ENCODE measurements around the gene VPS25.

VPS25 gene

GRCh38 chr17:42759982-42760651, 13.1 kb upstream of the VPS25 start:
- no peak overlapping the region for H3K4me3 ChIP-seq (ENCODE audit: low read length)

GRCh38 chr17:42760652-42761581, 12.3 kb upstream of the VPS25 start, which contains the start of gene RAMP2:
Gene RAMP2, plus strand, starts transcription at chr17:42761227. Its CDS starts 35 bp downstream, at chr17:42761262.
- no peaks in the 10 kb centered on the region for H3F3A ChIP-seq (ENCODE audit: control insufficient read depth, insufficient read depth)
- TF ChIP-seq EZH2phosphoT487 (IDR thresholded peaks at IDR 0.05; ENCODE audit: borderline replicate concordance, low read length) = no peak
- no peak for TF ChIP-seq CTCF (IDR thresholded peaks at IDR 0.05; ENCODE audit: low read depth, low read length, poor library complexity, severe bottlenecking)
- H3K9me3 ChIP-seq (ENCODE audit: control insufficient read depth, insufficient read depth, low read length) = no peaks in the 10 kb centered on the region
- H3K27me3 ChIP-seq (ENCODE audit: control insufficient read depth, low read length) = peaks cover 35% of the 10 kb centered on the region
- no peak within 1 kb of the TSS for H3K27ac ChIP-seq (ENCODE audit: low read depth, low read length)
- H3K9me2 ChIP-seq (replicated peaks; ENCODE audit: control insufficient read depth, low read length) = no peaks in the 10 kb centered on the region
- H3K4me2 ChIP-seq (ENCODE audit: low read length) = no peak within 1 kb of the TSS
- H4K20me1 ChIP-seq (ENCODE audit: control insufficient read depth, insufficient read depth, low read depth, low read length) = no peaks in the 10 kb centered on the region
- H3K79me2 ChIP-seq (ENCODE audit: control insufficient read depth, low read length) = no peaks in the 10 kb centered on the region
- H3K36me3 ChIP-seq (ENCODE audit: control insufficient read depth, low read length) = no peaks in the 10 kb centered on the region
- H3K4me1 ChIP-seq (ENCODE audit: control insufficient read depth, low read length) = peaks cover 19% of the 10 kb centered on the region
- no peak within 1 kb of the TSS for H3K4me3 ChIP-seq (ENCODE audit: low read length)

More at GRCh38 chr17:42759982-42760651, 13.1 kb upstream of the VPS25 start:
- Histone ChIP-seq H3K9me2 (replicated peaks; ENCODE audit: control insufficient read depth, low read length) (no peaks in the 10 kb centered on the region), H4K20me1 (ENCODE audit: control insufficient read depth, insufficient read depth, low read depth, low read length) (no peaks in the 10 kb centered on the region), H3K36me3 (ENCODE audit: control insufficient read depth, low read length) (no peaks in the 10 kb centered on the region), H3F3A (ENCODE audit: control insufficient read depth, insufficient read depth) (no peaks in the 10 kb centered on the region), H3K9me3 (ENCODE audit: control insufficient read depth, insufficient read depth, low read length) (no peaks in the 10 kb centered on the region), H3K27ac (ENCODE audit: low read depth, low read length) (no peak overlapping the region), H3K27me3 (ENCODE audit: control insufficient read depth, low read length) (peaks cover 38% of the 10 kb centered on the region), H3K4me2 (ENCODE audit: low read length) (no peak overlapping the region), H3K4me1 (ENCODE audit: control insufficient read depth, low read length) (peaks cover 19% of the 10 kb centered on the region), H3K79me2 (ENCODE audit: control insufficient read depth, low read length) (no peaks in the 10 kb centered on the region)
- TF ChIP-seq CTCF (IDR thresholded peaks at IDR 0.05; ENCODE audit: low read depth, low read length, poor library complexity, severe bottlenecking) (no peak), EZH2phosphoT487 (IDR thresholded peaks at IDR 0.05; ENCODE audit: borderline replicate concordance, low read length) (no peak)

GRCh38 chr17:42761638-42762037, 11.6 kb upstream of the VPS25 start:
- H3K4me1 ChIP-seq (ENCODE audit: control insufficient read depth, low read length) = peaks cover 19% of the 10 kb centered on the region
- H3K9me3 ChIP-seq (ENCODE audit: control insufficient read depth, insufficient read depth, low read length) = no peaks in the 10 kb centered on the region
- no peak overlapping the region for H3K4me3 ChIP-seq (ENCODE audit: low read length)
- no peak for TF ChIP-seq EZH2phosphoT487 (IDR thresholded peaks at IDR 0.05; ENCODE audit: borderline replicate concordance, low read length)
- no peak for TF ChIP-seq CTCF (IDR thresholded peaks at IDR 0.05; ENCODE audit: low read depth, low read length, poor library complexity, severe bottlenecking)
- H3K27me3 ChIP-seq (ENCODE audit: control insufficient read depth, low read length) = peaks cover 32% of the 10 kb centered on the region
- no peak overlapping the region for H3K27ac ChIP-seq (ENCODE audit: low read depth, low read length)
- H3F3A ChIP-seq (ENCODE audit: control insufficient read depth, insufficient read depth) = no peaks in the 10 kb centered on the region
- H4K20me1 ChIP-seq (ENCODE audit: control insufficient read depth, insufficient read depth, low read depth, low read length) = no peaks in the 10 kb centered on the region
- no peaks in the 10 kb centered on the region for H3K36me3 ChIP-seq (ENCODE audit: control insufficient read depth, low read length)
- H3K9me2 ChIP-seq (replicated peaks; ENCODE audit: control insufficient read depth, low read length) = no peaks in the 10 kb centered on the region
- H3K79me2 ChIP-seq (ENCODE audit: control insufficient read depth, low read length) = no peaks in the 10 kb centered on the region
- H3K4me2 ChIP-seq (ENCODE audit: low read length) = no peak overlapping the region
